HG03342 (cell line): ENCODE results near the gene HYAL2.
A peak's percentile ranks its signal among the peaks of the same experiment; 100 is the strongest.
"Not testable (repeated sequence)": the region's sequence is repeated elsewhere in the genome, so short reads cannot be mapped to it uniquely, and the experiment has no call there.

Experiments
- ATAC-seq: cut with Tn5 transposase; IDR thresholded peaks from one replicate; pipeline ENCODE4 v1.9.1; 2021; ENCODE audit warnings: mild to moderate bottlenecking, moderate library complexity; ENCODE audit not compliant: unreplicated experiment

HYAL2 gene

DNA sequence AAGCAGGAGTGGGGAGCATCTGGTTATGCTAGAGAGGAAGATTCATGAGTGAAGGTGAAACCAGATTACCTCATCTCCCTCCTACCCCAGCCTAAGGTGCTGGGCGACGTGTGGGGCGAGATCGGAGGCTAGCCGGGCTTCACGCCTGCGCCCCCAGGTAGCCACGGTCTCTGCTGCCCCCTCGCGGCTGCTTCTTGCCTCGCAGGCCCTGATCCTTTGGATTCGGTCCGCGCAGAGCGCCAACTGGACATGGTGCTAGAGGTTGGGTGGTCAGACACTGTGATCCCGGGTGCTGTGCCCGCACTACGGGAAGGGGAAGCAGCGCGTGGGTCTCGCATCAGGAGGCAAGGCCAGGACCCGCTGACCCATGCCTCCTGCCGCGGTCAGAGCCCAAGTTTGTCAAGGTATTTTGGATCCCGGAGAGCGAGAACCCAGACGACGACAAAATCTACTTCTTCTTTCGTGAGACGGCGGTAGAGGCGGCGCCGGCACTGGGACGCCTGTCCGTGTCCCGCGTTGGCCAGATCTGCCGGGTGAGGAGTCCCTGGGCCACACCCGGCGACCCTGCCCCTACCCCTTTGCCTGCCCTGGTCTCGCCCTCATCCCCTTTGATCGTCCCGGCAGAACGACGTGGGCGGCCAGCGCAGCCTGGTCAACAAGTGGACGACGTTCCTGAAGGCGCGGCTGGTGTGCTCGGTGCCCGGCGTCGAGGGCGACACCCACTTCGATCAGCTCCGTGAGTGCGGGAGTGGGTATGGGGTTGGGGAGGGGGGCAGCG lies 49.4 kb downstream of the HYAL2 start:
- peak; percentile 81 for ATAC-seq

DNA sequence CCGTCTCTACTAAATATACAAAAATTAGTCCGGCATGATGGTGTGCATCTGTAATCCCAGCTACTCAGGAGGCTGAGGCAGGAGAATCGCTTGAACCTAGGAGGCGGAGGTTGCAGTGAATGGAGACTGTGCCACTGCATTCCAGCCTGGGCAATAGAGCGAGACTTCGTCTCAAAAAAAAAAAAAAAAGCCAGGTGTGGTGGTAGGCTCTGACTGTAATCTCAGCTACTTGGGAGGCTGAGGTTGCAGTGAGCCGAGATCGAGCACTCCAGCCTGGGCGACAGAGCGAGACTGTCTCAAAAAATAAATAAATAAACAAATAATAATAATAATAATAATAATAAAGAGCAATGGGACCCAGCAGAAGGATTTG lies 50.0 kb downstream of the HYAL2 start:
- ATAC-seq, result not testable (repeated sequence)

DNA sequence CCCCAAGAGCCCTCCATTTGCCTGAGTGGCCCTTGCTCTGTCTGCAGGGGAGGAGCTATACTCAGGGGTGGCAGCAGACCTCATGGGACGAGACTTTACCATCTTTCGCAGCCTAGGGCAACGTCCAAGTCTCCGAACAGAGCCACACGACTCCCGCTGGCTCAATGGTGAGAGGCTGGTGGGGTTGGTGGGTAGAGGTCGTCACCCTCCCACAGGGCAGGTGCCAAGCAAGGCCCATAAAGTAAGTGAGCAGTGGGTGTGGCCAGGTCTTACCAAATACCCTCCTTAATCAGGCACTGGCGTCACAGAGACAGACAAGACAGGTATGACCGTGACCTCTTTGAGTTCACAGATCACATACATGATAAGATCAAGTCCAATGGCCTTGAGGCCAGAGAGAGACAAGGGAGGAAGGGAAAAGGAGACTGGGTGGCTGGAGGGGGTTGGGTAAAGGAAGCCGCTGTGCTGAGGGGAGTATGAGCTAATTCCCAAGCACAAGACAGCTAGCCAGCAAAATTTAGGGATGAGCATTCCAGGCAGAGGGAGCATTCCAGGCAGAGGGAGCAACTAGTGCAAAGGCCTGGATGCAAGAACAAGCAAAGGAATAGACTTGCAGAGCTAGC lies 51.1 kb downstream of the HYAL2 start:
- ATAC-seq, result no peak

DNA sequence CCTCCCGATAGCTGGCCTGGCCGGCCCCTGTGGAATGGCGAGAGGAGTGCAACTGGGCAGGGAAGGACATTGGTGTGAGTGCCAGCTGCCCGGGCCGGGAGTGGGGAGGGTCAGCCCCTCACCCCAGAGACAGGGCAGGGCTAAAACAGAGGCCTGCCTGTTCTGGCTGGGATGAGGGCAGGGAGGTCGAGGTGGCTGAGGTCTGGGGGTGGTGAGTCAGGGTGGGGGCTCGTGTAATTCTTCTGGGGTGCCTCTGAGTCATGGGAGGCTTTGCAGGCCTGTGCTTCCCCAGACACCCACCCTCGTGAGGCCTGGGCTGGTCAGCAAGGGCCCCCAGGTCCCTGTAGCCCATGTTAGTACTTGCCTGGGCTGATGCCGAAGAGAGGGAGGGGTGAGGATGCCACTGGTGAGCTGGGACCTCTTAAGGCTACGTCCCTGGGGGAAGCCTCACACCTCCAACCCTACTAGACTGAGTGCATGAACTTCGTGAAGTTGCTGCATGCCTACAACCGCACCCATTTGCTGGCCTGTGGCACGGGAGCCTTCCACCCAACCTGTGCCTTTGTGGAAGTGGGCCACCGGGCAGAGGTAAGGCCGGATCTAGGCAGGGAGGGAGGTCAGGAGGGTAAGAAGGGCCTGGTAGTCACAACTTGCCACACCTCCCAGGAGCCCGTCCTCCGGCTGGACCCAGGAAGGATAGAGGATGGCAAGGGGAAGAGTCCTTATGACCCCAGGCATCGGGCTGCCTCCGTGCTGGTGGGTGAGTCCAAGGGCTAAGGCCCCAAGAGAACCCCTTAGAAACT lies 51.9 kb downstream of the HYAL2 start:
- no peak for ATAC-seq

DNA sequence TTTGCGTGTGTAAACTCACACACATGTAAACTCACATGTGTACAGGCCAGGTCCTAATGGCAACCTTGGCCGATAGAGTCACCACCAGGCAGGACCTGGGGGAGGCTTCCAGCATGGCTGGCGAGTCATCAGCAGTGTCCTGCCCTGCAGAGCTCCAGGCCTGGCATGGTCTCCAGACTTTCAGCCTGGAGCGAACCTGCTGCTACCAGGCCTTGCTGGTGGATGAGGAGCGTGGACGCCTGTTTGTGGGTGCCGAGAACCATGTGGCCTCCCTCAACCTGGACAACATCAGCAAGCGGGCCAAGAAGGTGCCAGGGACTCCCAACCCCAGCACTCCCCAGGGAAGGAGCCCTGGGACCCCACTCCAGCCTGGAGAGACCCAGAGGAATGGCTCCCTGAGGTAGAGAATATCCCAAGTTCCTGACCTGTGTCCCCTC lies 52.5 kb downstream of the HYAL2 start:
- no peak for ATAC-seq

DNA sequence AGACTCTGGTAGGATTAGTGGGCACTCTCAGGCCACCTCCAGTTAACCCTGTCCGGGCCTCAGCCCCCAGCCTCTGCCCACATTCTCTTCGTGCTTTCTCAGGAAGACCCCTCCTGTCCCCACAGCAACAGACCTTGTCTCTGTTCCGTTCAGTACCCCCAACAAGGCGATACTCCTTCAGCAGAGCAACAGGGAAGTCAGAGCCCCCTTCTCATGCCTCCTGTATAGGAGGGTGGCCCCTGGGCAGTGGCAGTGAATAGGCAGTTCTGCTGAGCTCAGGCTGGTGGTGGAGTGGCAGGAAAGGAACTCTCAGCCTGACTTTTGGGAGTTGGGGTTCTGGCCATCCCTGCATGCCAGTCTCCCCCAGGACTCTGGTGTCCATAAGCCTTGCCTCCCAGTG lies 53.1 kb downstream of the HYAL2 start:
- no peak for ATAC-seq

DNA sequence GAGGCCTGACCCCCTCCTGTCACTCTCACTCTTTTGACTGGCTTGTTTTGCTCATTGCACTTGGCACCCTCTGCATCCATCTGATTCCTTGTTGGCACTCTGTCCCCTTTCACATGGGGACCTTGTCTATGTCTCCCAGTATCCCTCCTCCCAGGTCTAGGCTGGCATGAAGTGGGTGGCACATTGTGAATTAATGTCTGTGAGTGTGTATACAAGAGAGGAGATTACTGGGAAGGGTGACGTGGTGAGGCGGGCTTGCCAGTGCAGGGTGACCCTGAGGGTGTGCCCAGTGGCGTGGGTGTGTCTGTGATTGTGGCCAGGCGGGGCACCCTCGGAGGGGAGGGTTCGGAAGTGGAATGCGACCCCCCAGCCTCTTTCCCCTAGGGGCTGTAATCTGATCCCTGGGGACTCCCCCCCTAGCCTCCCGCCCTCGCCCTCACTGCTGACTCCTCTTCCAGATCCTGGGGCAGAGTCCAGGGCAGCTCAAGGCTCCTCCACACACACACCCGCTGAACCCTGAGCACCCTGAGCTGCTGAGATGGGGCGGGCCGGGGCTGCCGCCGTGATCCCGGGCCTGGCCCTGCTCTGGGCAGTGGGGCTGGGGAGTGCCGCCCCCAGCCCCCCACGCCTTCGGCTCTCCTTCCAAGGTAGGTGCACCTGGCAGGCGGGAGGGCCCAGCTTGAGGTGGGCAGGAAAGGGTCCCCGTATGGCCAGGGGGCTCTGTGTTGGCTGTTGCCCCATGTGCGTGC lies 53.7 kb downstream of the HYAL2 start, which contains the start of gene SEMA3B:
Gene SEMA3B (plus strand): TSS at position 445 of the 749 bp plus-strand sequence. CDS start 94 bp downstream, at position 539.
- ATAC-seq, result no peak

DNA sequence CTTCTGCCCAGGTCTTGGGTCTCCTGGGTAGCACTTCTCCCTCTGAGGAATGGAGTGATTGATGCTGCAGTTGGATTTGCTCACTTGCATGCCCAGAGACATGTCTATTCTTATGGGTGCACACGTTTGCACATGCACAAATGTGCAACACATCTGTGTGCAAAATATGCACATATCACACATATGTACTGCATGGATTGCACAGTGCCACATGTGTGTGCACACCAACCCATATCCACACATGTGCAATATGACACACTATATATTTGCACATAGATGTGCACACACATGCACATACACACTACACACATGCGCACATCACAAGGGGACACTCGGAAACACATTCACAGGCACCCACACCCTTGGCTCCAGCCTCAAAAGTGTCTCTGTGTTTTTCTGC lies 54.3 kb downstream of the HYAL2 start:
- ATAC-seq, result no peak
